ENCODE results near the gene HCN1.
A peak's percentile ranks its signal among the peaks of the same experiment; 100 is the strongest.

The HCN1 gene

DNA sequence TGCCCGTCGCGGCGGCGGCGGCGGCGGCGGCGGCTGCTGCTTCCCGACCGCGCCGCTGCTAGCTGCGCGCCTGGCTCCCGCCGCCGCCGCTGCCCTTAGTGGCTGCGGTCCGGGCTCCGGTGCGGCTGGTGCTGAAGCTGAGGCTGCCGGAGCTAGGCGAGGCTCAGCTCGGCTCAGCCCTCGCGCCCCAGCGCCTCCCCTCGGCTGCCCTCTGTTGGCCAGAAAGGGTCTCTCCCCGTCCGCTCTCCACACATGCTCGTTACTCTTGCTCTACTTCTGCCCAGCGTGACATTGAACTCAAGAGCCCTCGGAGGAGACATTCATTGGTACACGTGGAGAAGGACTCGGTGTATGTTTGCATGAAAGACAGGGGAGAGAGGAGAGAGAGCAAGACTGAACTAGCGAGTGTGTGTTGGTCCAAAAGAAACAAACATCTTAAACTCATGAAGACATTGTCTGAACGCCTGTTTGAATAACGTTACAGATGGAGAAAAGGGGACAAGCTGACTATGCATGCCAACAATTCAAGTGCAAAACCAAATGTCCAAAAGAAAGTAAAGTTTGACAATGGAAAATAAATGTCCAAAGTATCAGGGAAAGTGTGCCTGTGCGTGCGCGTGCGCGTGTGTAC, at the start of gene HCN1:
Gene HCN1 (minus strand): TSS at position 175 of the 631 bp plus-strand sequence.
- DNase-seq, result peak in 57 of 58 donors; percentile 11 to 90 (median 68)

DNA sequence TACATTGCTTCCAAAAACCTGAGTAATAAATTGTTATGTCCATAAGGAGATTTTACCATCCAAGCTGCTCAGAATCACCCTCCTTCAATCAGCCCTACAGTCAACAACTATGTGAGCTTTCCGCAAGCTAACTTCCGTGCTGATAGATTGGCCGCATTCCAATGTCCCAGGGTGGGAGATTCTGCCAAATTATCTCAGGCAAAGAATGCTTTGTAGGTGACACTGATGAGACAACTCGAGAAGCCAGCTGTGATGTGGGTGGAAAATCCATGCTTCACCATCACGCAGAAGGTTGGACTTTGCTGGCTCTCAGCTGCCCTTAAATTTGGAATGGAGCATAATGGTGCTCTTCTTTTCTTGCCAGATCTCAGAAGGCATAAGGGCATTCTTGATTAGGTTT, 44.9 kb upstream of the HCN1 start:
- peak in 16 of 58 donors; percentile 8 to 52 (median 22) for DNase-seq

DNA sequence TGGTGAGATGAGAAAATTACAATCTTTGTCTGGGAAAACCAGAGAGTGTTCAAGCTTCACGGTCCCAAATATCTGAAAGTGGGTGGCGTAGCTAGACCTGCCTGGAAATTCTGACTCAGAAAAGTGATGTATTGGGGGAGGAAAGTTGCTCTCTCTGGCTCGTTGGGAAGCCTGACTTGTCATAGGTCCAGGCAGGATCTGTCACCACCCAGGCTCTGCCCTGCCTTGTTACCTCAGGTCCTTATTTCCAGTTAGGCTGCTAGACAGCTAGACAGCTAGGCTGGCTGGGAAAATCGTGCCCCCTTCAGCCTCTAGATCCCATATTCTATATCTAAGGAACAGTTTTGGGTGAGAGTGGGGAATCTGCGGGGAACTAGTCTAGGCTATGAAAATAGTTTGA, 41.0 kb upstream of the HCN1 start:
- no peak for DNase-seq

DNA sequence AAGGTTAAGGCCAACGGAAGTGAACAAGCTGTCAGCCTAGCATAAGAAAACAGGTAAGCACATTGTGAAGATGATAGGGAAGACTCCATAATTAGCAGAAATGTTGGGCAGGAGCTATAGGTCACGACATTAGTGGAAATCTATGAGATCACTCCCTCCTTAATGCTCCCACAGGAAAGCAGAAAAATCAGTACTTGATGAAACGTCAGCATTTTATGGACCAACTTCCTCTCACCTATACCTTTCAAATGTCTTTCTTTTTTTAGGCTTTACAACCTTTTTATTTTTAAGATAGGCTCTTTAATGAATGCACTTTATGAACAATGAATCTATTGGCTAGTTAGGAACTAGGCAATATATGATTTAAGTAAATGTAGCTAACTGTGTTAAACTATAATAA, 29.4 kb upstream of the HCN1 start:
- DNase-seq, result no peak

DNA sequence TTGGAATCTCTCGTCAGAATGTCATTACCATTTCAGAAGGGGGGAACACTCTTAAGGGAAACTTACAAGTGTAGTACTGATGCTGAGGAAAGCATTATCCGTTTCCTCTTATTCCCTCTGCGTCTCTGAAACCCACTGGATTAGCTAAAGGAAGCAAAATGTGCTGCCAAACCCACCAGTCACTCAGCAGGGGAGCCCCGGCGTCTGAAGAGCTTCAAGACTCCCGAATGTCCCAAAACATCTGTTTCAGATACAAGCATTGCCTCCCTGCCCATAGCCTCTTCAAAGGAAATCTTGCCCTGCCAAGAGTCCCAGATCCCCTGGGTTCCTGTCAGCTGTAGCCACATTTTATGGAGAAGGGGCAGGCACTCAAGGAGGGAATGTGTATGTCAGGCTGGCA, 1.0 kb upstream of the HCN1 start:
- no peak for DNase-seq

DNA sequence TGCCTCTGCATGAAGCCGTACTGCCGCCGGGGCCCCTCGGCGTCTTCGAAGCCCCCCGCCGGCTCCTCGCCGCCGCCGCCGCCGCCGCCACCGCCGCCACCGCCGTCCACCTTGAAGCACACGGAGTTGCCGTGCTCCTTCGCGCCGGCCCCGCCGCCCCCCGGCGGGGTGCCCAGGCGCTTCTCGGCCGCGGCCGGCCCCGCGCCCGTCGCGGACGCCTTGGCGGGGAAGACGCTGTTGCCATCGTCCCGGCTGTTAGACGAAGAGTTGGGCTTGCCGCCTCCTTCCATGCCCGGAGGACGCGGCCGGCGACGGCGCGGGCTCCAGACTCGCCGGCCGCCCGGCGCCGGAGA, 400 bp downstream of the HCN1 start:
- DNase-seq, result peak in 1 of 58 donors; percentile 37

DNA sequence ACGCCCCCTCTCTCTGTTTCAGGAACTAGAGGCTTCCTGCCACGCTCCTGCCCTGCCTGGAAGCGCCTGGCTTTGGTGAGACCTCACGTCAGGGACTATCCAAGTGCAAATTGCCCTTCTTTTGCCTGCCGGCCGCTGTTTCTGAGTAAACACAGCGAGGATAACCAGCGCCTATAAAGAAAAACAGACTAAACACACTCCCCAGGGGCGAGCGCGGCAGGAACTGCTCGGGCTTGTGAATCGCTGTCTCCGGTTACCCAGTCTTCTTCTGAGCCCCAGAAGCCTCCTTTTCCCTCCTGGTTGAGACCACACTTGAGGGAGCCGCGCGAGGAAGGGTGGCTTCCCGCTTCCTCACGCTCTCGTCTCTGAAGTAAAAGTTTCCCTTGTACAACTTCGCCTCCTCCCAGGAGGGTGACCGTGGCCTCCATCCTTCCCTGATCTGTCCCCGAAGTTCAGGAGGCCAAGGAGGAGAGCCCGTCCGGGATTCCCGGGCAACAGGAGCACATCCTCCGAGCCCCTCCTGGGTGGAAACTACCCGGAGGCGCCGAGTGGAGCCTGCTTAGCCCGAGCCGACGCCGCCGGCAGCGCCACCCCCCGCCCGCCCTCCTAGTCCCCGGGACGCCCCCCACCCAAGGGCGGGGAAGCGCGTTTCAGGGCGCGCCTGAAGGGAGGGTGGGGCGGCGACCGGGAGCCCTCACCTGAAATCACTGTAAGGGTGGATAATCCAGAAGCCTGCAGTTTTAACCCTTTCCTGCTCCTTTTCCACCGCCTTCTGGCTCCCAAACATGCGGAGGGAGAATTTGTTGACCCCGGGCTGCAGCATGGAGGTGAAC, 993 bp downstream of the HCN1 start:
- DNase-seq, result peak in 26 of 58 donors; percentile 2 to 58 (median 26)

DNA sequence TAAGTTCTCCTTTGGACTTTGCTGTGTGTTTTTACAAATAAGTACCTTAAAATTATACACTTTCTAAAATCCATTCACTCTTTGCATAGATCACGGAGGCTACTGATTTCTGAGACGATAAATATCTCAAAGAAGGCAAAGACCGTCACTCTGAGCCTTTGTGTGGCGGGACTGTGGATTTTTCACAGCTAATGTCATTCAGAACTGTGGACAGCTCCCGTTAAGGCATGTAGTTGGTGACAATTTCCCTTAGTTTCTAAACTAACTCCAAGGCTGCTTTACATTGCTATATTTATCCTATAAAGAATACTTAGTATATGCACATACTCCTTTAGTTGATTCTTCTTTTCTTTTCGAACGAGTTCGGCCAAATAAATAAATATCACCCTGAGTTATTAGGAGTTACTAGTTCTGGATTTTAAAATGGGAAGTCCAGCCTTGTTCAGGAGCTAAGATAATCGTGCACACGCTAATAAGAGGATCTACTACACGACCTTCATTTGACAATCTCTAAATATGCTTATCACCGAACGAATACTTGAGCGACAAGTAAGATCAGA, 1.8 kb downstream of the HCN1 start:
- DNase-seq, result no peak

DNA sequence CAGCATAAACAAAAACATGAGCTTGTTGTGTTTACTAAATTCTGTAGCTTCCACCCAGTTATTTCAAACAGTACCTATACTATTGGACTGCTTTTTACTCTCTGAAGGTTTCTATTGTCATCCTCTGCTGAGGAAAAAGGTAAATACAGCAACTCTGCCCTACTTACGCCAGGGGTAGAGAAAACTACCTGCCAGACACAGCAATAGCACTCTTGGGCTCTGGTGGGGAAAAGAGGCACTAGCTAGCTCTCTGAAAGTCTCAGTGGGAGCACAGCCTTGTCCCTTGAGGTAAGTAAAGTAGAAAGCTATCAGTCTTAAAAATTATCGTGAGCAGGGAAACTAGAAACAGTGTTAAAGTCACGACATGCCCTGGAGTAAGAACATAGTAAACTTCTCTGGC, 3.7 kb downstream of the HCN1 start:
- DNase-seq, result no peak

DNA sequence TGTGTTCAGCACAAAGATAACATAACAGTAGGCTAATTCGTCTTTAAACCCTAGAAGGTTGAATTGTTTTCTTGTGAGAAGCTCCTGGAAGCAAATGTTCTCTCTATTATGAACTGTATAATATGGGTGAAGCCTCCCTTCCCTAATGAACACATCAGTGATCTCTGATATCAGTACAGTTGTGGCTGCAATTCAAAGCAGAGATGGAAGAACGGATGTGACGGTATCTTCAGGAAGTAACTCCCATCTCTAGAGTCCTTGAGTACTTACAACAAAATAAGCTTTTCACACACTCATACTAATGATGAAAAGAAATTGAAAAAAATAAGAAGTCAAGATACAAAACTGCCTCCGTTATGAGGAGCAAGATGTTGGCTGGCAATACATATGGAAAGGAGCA, 4.5 kb downstream of the HCN1 start:
- DNase-seq, result peak in 1 of 58 donors; percentile 3

DNA sequence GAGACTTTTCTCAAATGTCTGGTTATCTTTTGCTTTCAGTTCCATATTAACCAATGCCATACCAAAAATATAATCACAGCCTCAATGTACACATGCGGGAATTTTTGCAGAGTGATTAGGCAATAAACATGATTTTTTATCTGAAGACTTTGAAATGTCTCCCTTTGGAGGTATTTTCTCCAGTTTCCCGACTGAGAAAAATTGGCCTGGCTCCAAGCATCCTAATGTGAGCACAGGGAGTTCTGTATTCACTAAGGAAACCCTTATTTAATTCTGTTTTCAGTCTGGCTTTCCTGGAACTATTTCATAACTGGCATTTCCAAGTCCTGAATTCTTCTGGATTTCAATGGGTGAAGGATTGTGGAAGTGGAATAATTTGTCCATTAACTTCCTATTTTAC, 8.5 kb downstream of the HCN1 start:
- DNase-seq, result no peak

DNA sequence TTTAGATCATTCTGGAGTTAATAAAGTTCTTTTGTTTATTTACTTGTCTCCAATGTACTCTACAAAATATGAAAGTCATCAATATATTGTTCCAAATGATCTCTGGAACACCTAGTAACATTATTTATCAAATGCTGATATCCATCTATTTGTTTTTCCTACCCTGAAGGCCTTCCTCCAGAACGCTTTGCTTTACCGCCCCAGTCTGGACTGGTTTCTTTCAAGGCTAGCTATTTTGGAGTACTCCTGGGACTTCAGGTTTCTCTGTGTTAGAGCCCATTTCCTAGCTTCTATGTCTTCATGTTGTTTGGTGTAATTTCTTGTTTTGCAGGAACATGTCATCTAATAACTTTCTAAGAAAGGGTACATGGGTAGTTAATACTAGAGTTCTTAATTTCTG, 9.6 kb downstream of the HCN1 start:
- no peak for DNase-seq

DNA sequence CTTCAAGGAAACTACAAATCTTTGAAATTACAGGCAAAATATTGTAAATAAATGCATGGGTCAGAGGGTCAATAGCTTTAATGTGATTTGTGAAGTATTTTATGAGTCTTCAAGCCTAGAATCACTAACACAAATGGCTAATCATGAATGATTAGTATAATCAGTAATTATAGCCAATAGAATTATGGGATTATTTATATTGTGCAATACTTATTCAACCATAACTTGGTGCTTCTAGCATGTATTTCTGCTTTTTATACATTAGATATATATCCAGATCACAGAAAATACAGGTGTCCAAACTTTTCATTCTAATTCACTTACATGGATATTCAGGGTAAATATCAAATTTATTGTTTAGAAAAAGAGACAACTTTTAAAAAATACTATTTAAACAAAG, 12.1 kb downstream of the HCN1 start:
- DNase-seq, result no peak

DNA sequence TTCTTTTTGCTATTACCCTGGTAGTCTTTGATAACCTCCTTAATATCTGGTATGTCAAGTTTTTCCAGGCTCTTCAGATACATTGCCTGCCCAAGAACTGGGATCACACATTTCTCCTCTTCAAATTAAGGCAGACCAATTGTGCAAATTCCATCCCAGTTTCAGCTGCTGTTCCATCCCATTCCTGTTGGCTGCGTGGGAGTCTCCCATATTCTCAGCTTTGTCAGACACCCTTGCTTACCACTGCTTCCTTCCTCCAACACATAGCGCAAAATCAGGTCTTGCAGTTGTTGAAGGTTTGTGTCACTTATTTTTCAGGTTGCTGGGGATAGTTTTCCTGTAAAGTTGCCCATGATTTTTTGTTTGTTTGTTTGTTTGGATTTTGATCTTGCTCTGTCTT, 15.2 kb downstream of the HCN1 start:
- no peak for DNase-seq

DNA sequence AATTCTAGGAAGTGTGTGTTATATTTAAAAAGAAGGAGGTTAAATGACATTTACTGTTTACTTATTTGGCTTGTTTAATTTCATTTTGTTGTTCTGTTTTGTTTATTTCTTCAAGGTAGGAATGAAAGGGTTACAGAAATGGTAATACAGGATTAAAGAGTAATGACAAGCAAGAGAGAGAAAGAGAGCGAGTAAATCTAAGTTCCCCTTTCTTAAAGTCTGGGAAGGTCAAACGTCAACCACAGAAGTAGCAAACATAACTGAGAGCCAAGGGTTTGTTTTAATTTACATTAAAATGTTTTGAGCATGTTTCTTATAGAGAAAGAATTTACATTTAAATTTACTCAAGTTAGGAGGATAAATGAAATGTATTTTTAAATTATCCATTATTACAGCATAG, 18.7 kb downstream of the HCN1 start:
- no peak for DNase-seq

DNA sequence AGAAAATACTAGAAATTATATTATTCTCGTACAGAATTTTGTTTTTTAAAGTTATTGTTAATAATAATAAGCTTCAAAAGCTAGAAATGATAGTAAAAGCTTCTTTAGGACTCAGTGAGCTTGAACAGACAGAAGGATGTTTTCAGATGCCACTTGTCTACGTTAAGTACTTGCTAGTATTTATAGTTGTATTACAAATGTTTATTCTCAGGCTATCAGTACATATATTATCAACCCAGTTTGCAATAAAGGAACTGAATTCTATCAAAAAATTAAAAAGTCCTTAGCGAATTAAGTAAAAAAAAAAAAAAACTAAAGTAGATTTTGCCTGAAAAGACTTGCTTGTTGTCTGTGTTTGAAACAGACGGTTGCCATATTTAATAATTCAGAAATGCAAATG, 23.9 kb downstream of the HCN1 start:
- no peak for DNase-seq

DNA sequence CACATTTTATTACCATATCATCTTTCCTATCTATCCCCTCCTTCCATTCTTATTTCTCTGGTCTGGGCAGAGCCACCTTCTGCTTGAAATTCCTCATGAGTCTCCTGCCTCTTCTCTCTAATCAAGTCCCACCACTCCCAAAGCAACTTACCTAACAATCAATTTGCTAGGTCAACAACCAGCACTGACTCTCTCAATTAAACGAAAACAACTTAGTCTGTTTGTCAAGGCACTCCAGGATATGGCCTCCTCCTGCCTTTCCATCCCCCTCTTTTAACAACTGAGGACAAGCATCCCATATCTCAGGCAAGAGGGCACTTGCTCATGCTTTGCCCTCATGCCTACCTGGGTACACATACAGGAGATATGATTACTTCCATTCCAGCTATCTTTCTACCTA, 47.4 kb downstream of the HCN1 start:
- no peak for DNase-seq

DNA sequence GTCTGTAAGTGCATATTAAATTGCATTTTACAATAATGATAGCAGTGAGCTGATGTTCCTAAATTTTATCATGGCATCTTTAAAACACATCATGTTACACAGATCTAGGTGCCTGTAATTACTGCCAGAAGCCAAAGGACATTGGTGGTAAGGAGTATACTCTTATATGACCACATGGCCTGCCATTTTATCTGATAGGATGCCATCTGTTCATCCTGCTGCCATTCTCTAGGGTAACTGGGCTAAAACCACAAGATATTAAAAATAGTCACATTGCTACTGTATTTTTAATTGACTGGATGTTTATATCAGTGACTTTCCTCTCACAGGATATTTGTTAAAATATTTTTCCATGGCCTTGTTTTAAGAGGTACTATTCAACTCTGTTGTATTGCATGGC, 53.1 kb downstream of the HCN1 start:
- DNase-seq, result no peak

DNA sequence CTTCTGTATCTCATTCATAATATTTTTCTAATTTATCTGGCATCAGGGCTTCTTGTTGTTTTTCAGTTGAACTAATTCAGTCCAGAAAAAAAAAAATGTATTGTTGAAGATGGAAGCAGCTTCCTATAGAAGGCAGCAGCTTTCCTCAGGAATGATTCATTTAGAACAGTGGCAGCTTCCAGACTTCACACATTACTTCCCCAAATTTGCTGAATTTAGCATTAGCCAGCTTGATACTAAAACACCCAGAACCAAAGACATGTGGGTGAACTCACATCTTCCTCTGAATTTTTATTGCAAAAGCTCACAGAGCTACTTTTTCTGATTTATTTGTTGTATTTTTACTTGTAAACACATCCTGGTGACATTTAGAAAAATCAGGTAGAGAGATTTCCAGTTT, 53.8 kb downstream of the HCN1 start:
- DNase-seq, result no peak

DNA sequence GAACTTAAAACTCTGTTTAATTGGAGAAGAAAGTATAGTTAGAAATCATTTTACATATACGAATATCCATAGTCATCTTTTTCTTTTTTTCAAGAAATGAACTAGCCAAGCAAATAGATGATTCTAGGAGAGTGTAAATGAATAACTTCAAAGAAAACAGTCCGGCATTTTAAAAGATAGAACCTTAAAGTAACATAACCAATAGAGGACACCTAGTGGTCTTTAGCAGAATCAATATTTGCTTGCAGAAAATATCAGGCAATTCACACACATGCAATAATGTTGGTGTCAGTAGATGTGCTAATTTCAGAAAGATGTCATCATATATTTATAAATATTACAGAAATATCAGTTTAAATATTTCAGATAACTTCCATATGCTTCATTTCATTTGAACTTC, 57.1 kb downstream of the HCN1 start:
- no peak for DNase-seq

DNA sequence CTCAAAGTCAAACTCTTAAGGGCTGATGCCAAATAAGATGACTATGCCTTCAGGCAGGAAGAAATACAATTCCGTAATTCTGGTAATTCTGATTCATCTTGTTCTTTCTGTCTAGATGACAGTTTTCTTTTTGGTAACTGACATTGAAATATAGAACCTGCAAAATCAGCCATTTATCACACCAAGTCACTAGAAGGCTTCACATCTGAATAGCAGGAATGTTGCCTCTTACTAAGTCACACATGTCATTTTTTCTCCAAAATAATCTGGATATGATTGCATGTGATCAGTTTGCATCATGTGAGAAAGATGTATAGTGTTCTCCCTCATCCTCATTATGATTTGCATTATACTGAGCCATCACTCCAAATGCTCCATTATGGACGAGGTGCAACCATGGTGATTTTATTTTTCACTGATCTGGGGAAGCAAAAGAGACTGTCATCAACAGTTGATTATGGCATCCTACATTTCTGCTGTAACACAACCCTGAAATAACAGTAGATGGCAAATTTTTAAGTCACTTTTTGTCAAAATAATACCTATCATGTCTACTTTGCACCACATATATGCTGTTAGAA, 69.0 kb downstream of the HCN1 start:
- no peak for DNase-seq

DNA sequence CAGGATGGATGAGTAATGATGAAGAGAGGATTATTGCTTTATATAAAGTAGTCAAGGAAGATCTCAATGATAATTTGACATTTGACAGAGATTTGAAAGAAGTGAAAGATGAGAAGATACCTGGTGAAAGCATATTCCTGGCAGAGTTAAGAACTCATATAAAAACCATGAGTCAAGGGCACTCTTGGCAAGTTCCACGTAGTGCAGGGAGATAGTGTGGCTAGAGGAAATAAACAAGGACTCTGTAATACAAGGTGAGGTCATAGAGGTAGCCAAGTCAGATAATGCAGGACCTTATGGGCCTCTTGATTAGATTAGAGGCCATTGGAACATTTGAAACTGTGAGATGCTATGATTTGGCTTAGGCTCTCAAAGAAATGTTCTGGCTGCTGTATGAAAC, 72.3 kb downstream of the HCN1 start:
- DNase-seq, result no peak

DNA sequence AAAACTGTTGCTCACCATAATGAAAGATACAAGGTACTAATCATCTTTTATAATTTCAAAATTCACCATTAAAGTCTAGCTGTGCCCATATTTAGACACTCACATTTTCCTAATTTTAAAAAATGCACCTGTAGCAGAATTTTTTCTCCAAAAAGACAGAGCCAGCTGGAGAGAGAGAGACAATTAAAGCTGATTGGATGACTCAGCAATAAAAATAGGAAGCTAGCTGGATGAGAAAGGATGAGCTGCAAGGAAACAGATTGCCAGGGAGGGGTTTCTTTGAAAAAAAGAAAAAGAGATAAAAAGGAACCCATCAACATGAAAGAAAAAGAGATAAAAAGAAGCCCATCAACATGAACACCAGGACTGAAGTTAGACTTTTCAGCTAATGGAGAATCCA, 73.8 kb downstream of the HCN1 start:
- DNase-seq, result no peak

Measured in anterior cingulate cortex (tissue), 58 donors.